Measurements from ENCODE around the gene LTB. TPM values are rescaled to one million over a fixed set of nuclear protein-coding genes. Genes with fewer than 3 reads are reported as not detected.

The LTB gene
- total and polyA plus RNA-seq, 2 donors from 2014 or later: 6.6 to 18.5 TPM

- H3K36me3 ChIP-seq (ENCODE audit: control insufficient read depth in 2 of 3, insufficient read depth in 3 of 3, low read length in 3 of 3): no peaks in the 10 kb centered on the region
- intact Hi-C loops (cut with DNase I): no loop called here
- H3K4me3 ChIP-seq (ENCODE audit: low read length in 3 of 3): no peak overlapping the region
- H3K27ac ChIP-seq (ENCODE audit: low read depth in 2 of 2, low read length in 2 of 2): no peak overlapping the region
- no peaks in the 10 kb centered on the region for H3K27me3 ChIP-seq (ENCODE audit: control insufficient read depth, insufficient read depth, low read length)
- peaks cover 0 to 6% (median 0%) of the 10 kb centered on the region in 3 donors for H3K4me1 ChIP-seq (ENCODE audit: control insufficient read depth in 2 of 3, insufficient read depth in 2 of 3, low read depth in 1 of 3, low read length in 3 of 3)
- no peak for DNase-seq
- FAIRE-seq: no peak
- no peaks in the 10 kb centered on the region for H3K9me3 ChIP-seq (ENCODE audit: control insufficient read depth in 2 of 3, insufficient read depth in 1 of 3, low read length in 3 of 3)
- TF ChIP-seq, protein P1, sequence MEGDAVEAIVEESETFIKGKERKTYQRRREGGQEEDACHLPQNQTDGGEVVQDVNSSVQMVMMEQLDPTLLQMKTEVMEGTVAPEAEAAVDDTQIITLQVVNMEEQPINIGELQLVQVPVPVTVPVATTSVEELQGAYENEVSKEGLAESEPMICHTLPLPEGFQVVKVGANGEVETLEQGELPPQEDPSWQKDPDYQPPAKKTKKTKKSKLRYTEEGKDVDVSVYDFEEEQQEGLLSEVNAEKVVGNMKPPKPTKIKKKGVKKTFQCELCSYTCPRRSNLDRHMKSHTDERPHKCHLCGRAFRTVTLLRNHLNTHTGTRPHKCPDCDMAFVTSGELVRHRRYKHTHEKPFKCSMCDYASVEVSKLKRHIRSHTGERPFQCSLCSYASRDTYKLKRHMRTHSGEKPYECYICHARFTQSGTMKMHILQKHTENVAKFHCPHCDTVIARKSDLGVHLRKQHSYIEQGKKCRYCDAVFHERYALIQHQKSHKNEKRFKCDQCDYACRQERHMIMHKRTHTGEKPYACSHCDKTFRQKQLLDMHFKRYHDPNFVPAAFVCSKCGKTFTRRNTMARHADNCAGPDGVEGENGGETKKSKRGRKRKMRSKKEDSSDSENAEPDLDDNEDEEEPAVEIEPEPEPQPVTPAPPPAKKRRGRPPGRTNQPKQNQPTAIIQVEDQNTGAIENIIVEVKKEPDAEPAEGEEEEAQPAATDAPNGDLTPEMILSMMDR (IDR thresholded peaks at IDR 0.05; ENCODE audit: borderline replicate concordance, extremely low read depth, insufficient read depth): no peak
- H3K9ac ChIP-seq (ENCODE audit: low read length in 3 of 3): no peak overlapping the region
Observed at GRCh38 chr6:31617010-31617409, 34.8 kb upstream of the LTB start.

DNA sequence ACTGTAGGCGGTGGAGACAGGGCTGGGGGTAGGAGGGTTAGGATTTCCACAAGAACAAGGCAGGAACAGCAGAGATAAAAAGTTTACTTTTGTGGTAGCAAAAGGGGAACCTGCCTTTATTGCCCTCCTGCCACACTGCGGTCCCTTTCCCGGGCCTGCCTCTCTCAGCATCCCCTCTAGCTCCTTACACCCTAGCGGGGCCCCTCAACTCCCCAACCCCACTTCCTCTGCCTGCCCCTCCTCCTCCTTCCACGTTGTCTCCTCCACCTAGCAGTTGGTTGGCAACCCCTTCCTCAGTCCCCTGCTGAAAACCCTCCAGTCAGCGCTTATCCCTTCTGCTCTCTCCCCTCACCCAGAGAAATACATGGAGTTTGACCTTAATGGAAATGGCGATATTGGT is 33.5 kb upstream of the LTB start:
- FAIRE-seq (no peak), DNase-seq (peak in 1 of 5 donors; percentile 25)
- TF ChIP-seq, protein P1 (IDR thresholded peaks at IDR 0.05; ENCODE audit: borderline replicate concordance, extremely low read depth, insufficient read depth): no peak
- H3K9me3 ChIP-seq (ENCODE audit: control insufficient read depth in 2 of 3, insufficient read depth in 1 of 3, low read length in 3 of 3): no peaks in the 10 kb centered on the region
- no peak overlapping the region for H3K27ac ChIP-seq (ENCODE audit: low read depth in 2 of 2, low read length in 2 of 2)
- no peak overlapping the region for H3K4me3 ChIP-seq (ENCODE audit: low read length in 3 of 3)
- intact Hi-C loops (cut with DNase I): no loop called here
- H3K36me3 ChIP-seq (ENCODE audit: control insufficient read depth in 2 of 3, insufficient read depth in 3 of 3, low read length in 3 of 3): no peaks in the 10 kb centered on the region
- H3K9ac ChIP-seq (ENCODE audit: low read length in 3 of 3): peak overlapping the region in 1 of 3 donors; percentile 12
- no peaks in the 10 kb centered on the region for H3K27me3 ChIP-seq (ENCODE audit: control insufficient read depth, insufficient read depth, low read length)
- H3K4me1 ChIP-seq (ENCODE audit: control insufficient read depth in 2 of 3, insufficient read depth in 2 of 3, low read depth in 1 of 3, low read length in 3 of 3): peaks cover 0 to 3% (median 0%) of the 10 kb centered on the region in 3 donors

DNA sequence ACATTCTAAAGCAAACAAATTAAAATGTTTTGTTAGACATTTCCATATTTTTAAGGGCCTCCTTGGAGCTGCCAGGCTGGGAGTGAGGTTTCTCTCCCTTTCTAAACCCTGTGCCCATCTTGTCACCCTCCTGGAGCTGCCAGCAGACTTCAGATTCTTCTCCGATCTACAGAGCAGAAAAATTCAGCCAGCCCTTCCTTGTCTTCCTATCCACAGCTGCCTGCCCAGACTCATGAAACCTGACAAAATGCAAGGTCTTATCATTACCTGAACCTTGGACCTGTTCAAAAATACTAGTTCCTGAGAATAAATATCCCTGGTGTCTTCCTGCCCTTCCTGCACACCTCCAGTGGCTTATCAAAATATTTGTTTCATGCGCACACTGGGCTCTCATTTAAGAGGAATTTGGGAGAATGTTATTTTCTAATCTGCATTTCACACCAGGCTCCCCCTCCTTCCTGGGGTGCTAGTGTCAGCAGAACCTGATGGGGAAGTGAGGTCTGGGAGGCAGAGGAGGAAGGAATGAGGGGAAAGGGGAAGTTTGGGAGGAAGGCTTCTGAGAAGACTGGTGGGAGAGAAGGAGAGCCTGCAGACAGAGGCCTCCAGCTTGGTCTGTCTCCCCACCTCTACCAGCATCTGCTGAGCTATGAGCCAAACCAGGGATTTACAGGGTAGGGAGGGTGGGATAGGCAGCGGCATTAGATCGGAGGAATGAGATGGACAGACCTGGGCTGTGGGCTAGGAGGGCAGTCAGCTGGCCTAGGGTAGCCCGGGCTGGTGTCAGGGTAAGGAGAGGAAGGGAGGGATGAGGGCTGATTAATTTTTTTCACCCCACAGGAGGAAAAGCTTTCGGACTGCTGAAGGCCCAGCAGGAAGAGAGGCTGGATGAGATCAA is 32.7 kb upstream of the LTB start, which contains the start of gene AIF1:
AIF1 (plus strand) TSS at position 551 of the 895 bp plus-strand sequence; CDS start at position 647, 96 bp downstream.
- FAIRE-seq: no peak
- Histone ChIP-seq H3K4me3 (ENCODE audit: low read length in 3 of 3) (peak within 1 kb of the TSS in 2 of 3 donors; percentile 7 to 14), H3K27me3 (ENCODE audit: control insufficient read depth, insufficient read depth, low read length) (no peaks in the 10 kb centered on the region), H3K27ac (ENCODE audit: low read depth in 2 of 2, low read length in 2 of 2) (peak within 1 kb of the TSS in 1 of 2 donors; percentile 7), H3K4me1 (ENCODE audit: control insufficient read depth in 2 of 3, insufficient read depth in 2 of 3, low read depth in 1 of 3, low read length in 3 of 3) (peaks cover 0 to 3% (median 0%) of the 10 kb centered on the region in 3 donors), H3K9me3 (ENCODE audit: control insufficient read depth in 2 of 3, insufficient read depth in 1 of 3, low read length in 3 of 3) (no peaks in the 10 kb centered on the region), H3K9ac (ENCODE audit: low read length in 3 of 3) (peak within 1 kb of the TSS in 1 of 3 donors; percentile 46), H3K36me3 (ENCODE audit: control insufficient read depth in 2 of 3, insufficient read depth in 3 of 3, low read length in 3 of 3) (no peaks in the 10 kb centered on the region)
- TF ChIP-seq, protein P1 (IDR thresholded peaks at IDR 0.05; ENCODE audit: borderline replicate concordance, extremely low read depth, insufficient read depth): no peak
- no peak for DNase-seq
- intact Hi-C loops (cut with DNase I): no loop called here

All from kidney (tissue), 14 donors.